ENCODE measurements around the gene PLAC1.
A peak's percentile ranks its signal among the peaks of the same experiment; 100 is the strongest.

PLAC1 gene

DNA sequence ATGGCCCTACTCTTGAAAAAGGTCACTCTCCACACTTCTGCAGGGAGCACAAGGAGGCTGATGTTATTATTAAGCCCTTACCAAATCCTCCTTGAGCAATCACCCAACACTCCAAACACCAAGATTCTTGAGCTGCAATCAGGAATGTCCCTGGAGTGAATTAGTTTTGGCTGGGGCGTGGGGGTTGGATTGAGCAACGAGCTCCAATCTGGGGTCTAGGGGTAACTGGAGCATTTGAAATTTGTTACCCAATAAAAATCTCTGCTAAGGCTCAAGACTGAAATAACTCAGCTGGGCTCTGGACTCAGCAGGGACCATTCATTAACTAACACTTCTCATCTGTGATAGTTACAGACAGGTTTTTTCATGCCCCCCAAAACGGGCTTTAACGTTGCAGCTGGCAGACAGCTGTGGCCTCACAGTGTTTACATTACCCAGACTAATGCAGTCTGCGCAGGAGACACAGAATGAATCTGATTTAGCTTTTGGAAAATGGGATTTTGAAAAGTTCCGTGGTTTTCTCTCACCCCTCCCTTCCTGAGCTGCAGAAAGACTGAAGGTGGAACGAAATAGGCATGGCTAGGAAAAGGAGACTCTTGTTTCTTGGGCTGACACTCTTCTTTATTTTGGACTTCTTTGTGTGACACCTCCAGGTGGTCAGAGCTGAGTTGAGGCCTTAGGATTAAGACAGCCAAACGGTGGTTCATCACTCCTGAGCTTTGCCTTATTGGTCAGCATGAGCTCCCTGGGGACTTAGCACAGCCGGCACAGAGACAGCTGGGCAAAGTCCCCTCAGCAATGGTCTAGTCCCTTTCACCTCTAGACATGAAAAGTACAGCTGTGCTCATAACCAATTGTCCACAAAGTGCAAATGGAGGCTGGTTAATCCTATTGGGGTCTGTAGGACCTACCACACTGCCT lies 26.6 kb downstream of the PLAC1 start:
- peak; percentile 17 for DNase-seq (ENCODE audit: low spot score)

GRCh38 chrX:134628663-134629062 lies 29.6 kb downstream of the PLAC1 start:
- DNase-seq (ENCODE audit: low spot score): no peak

DNA sequence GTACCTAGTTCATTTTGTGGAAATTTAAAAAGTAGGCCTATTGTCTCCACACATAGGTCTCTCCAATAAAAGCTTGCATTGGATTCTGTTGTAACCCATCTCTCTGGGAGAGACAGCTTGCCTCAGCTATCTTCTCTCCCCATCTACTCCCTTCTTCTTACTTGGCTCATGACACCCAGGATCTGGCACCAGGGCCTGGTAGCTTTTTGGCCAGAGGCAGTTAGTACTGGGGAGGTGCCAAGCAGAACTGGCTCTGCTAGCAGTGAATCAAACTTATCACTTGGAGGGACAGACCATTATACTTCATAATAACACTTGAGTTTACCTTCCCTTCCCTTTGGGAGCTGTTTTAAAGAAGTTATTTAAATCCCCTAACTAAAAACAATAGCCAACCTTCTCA lies 31.8 kb downstream of the PLAC1 start:
- no peak for DNase-seq (ENCODE audit: low spot score)

- DNase-seq (ENCODE audit: low spot score): no peak
Observed at GRCh38 chrX:134625315-134625718, 33.0 kb downstream of the PLAC1 start.

- no peak for DNase-seq (ENCODE audit: low spot score)
Observed at GRCh38 chrX:134624046-134624430, 34.2 kb downstream of the PLAC1 start.

- DNase-seq (ENCODE audit: low spot score): no peak
Observed at GRCh38 chrX:134623293-134624045, 34.8 kb downstream of the PLAC1 start.

- no peak for DNase-seq (ENCODE audit: low spot score)
Observed at GRCh38 chrX:134622813-134623185, 35.5 kb downstream of the PLAC1 start.

DNA sequence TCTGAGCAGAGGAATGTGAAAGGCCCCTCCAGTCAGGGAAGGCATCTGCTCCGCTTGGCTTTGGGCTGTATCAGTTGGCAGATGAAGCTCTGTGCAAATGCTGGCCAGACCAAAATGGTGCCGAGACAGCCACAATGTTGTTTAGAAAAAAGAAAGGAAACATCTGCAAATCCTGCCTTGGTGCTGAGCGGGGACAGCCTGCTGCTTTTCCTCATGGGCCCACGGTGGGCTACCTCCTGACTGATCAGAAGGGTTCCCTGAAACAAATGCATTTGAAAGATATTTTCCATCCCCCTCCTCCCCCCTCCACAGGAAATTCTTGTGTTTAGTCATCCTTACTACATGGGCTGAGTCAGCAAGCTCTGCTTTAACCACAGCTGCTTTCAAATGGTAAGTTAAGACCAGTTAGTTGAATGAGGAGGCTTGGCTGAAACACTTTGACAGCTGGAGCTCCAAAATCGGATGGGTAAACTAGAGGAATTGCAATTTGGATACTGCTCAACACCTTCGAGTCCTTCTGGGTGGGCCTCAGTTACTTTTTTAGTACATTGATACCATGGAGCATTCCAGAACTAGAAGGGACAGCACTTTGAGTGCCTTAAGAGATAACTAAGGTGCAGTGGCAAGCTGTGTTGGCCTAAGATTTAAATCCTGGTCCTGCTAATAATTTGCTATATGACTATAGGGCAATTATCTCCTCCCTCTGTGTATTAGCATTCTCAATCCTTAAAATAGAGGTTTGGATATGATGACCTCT lies 36.0 kb downstream of the PLAC1 start:
- no peak for DNase-seq (ENCODE audit: low spot score)

GRCh38 chrX:134619838-134620237 lies 38.4 kb downstream of the PLAC1 start:
- no peak for DNase-seq (ENCODE audit: low spot score)

DNA sequence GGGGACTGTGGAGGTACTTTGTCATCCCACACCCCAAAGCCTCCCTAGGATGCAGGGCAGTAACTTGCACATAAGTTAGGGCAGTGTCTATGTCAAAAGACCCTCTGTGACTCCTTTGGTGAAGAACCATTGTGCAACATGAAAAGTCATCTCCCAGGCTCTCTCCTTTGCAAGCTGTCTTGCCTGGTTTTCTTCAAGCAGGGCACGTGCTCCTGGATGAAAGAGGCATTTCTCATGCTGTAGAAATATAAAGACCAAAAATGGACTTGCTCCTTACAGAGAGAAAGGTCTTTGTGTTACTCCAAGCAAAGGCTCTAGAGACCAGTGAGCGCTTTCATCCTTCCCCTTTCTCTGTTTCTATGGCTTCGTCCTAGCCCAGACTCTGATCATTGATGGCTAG lies 44.9 kb downstream of the PLAC1 start:
- no peak for DNase-seq (ENCODE audit: low spot score)

DNA sequence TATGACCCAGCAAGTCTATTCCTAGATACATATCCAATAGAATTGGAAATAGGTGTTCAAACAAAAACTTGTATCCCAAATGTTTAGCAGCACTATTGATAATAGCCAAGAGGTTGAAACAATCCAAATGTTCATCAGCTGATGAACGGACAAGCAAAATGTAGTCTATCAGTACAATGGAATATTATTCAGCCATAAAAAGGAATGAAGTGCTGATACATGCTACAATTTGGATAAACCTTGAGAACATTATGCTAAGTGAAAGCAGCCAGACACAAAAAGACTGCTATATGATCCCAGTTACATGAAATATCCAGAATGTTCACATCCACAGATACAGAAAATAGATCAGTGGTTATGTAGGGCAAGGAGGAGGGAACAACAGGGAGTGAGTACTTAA lies 50.1 kb downstream of the PLAC1 start:
- DNase-seq (ENCODE audit: low spot score): no peak

DNA sequence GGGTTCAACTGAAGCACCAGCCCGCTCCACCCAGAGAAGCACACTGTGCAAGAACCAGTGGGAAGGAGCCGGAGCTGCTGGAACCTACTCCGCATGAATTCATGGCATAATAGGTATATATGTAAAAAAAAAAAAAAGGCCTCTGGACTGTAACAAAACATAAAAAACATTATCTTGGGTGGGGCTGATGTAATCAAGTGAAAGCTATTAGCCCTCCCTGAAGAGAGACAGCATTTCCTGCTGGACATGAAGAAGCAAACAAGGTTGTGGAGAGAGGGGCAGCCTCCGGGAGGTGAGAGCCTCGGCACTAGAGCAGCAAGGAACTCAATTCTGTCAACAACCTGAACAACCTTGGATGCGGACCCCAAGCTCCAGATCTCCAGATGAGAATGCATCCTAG lies 50.7 kb downstream of the PLAC1 start:
- no peak for DNase-seq (ENCODE audit: low spot score)

GRCh38 chrX:134604701-134605311 lies 53.5 kb downstream of the PLAC1 start:
- DNase-seq (ENCODE audit: low spot score): peak; percentile 15

GRCh38 chrX:134603806-134604700 lies 54.2 kb downstream of the PLAC1 start:
- no peak for DNase-seq (ENCODE audit: low spot score)

DNA sequence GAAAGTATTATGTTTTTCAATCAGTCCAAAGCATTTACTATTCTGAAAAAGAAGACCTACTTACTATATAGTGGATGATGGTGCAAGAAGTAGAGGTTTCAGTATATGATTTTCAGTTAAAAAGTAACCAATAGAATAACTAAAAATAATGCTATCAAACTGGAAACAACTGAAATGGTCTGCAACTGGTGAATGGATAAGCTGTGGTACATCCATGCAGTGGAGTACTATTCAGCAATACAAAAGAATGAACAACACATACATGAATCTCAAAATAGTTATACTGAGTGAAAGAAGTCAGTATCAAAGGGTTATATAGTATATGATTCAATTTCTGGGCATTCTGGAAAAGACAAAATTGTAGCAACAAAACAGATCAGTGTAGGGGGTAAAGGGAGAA lies 55.9 kb downstream of the PLAC1 start:
- DNase-seq (ENCODE audit: low spot score): no peak

GRCh38 chrX:134601240-134601765 lies 57.0 kb downstream of the PLAC1 start:
- DNase-seq (ENCODE audit: low spot score): no peak

DNA sequence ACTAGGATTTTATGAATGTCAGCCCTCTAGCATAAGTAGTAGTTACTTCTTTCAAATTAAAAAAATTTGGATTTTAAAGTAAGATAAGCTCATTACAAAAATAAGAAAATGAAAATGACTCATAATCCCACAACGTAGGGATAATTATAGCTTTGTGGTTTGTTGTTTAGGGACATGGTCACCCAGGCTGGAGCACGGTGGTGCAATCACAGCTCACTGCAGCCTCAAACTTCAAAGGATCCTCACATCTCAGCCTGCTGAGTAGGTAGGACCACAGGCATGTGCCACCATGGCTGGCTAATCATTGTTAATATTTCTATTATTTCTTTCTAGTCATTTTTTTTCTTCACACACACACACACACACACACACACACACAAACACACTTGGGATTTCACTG lies 57.6 kb downstream of the PLAC1 start:
- no peak for DNase-seq (ENCODE audit: low spot score)

DNA sequence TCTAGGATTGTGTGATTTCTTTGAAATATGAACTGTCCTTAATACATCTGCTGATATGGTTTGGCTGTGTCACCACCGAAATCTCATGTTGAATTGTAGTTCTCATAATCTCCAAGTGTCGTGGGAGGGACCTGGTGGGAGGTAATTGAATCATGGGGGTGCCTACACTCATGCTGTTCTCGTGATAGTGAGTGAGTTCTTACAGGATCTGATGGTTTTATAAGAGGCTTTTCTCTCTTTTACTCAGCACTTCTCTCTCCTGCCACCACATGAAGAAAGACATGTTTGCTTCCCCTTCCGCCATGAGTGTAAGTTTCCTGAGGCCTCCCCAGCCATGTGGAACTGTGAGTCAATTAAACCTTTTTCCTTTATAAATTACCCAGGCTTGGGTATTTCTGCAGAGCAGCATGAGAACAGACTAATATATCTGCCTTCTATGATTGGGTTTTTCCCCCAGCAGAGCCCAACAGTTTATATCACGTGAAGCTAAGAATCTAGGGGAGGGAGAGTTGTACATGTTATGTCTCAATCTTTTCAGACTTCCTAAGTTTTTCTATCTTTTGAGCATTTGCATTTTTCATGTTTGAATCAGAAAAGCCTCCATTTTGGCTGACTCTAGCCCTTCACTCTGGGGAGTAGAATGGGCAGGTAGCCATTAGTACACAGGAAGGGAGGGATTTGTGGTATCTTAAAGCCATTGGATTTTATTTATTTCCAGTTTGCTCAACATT lies 58.9 kb downstream of the PLAC1 start:
- no peak for DNase-seq (ENCODE audit: low spot score)

DNA sequence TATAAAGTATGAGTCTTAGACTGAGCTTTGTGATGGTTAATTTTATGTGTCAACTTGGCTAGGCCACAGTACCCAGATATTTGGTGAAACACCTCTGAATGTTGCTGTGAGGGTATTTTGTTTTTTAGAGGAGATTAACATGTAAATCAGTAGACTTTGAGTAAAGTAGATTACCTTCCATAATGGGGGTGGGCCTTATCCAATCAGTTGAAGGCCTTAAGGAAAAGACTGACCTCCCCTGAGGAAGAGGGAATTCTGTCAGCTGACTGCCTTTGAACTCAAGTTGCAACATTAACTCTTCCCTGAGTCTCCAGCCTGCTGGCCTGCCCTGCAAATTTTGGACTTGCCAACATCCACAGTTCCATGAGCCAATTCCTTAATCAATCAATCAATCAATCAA lies 66.0 kb downstream of the PLAC1 start:
- DNase-seq (ENCODE audit: low spot score): no peak

GRCh38 chrX:134591502-134591901 lies 66.8 kb downstream of the PLAC1 start:
- no peak for DNase-seq (ENCODE audit: low spot score)
